Nucleus accumbens (tissue), 56 donors: ENCODE data around the gene EPB41.
A peak's percentile ranks its signal among the peaks of the same experiment; 100 is the strongest.

Experiments used
- DNase-seq, 56 donors: peaks; one replicate each; lab custom pipeline; 2025; lab: John Stamatoyannopoulos, UW

Gene EPB41

DNA sequence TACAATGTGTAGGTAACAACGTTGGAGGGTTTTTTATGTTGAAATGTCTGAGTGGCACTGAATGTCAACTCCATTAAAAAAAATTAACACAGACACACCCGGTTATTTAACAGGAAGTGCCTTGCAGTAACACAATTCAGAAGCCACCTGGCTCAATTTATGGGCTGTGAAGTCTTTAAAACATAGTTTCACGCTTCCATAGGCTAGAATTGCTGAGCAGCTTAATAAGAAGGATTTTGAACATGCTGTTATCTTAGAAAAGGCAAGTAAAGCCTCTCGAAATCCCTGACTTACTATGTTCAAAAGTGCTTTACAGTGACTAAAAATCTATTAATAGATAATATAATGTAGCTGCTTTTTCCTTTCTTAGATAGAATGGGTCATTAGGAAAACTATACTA is 247.7 kb downstream of the EPB41 start:
- DNase-seq: no peak

DNA sequence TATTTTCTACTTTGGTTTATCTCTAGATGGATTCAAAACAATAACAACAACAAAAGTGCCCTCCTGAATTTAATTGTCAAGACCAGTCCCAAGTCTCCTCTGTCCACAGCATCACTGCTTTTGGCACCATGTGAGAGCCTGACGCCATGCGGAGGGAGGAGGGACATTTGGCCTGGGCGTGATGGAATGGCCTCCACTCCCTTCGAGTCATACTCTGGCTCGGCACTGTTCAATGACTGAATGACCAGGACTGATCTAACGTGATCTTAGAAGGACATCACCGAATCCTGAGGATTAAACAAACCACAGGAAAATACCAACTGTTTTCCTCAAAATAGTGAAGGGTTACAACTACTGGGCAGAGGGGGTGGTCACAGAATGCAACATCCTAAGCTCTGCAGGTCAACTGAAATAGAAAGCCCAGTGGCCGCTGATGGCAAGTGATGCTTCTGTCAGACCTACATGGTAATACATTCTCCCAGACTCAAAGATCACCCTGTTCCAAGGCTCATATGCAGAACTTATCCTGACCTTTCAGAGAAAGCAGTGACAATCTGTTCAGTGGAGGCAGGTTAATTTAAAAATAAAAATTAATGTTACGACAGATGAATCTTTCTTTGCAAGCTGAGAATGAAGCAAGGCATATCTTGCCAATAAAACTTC is 248.2 kb downstream of the EPB41 start:
- DNase-seq: peak in 3 of 56 donors; percentile 3 to 8 (median 5)

DNA sequence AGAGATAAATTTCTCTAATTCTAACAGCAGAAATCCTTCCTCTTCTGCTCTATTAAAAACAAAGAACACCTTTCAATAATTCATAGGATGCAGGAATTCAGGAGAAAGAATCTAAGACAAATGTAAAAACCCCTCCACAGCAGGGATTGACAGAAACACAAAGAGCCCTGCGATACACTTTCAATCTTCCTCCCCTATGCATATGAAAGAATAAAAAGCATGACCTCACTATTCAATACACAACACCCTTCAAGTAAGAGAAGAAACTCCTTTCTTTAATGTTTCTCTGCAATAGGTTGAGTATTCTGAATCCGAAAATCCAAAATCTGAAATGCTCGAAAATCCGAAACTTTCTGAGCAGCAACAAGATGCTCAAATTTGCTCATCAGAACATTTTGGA is 250.2 kb downstream of the EPB41 start:
- DNase-seq: no peak

DNA sequence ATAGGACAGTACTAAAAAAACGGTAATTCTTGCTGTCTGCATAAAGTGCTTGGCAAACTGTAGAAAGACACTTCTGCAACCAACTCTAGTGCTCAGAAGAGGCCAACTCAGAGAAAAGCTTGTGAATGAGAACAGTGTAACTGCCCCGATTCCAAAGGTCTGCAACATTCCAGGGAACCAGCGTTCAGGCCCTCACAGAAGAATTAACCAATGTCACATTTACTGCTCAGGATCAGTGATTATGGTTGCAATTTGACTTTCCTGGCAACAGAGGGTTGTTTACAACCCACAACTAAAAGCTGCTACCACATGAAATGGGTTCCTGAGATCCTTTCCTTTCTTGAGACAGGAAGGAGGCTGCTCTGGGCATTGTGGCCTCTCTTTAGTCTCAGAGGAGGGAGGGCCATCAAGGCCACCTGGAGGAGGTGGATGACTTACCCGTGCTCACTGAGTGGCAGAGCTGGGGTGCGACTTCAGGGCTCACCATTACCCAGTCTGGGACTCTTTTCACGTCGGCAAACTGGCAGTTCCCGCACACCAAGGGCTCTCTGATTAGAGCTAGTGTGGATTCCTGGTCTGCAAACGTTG is 252.0 kb downstream of the EPB41 start:
- DNase-seq: no peak

DNA sequence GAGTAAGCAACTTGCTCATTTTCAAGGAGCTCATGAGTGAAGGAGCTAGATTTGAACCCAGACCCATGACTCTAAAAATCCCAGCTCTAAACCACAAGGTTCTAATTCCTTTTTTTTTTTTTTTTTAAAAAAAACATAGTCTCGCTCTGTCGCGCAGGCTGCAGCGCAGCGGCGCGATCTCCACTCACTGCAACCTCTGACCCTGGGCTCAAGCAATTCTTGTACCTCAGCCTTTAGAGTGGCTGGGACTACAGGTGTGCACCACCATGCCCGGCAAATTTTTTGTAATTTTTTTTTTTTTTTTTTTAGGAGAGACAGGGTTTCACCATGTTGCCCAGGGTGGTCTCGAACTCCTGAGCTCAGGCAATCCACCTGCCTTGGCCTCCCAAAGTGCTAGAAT is 253.5 kb downstream of the EPB41 start:
- no peak for DNase-seq
